Activated T-helper 1 cell treated with Interleukin-2 at 50 U/mL for 16 hours (primary cell): ENCODE data around the gene RAB7B.

ENCODE experiments used
- DNase-seq: peaks from one replicate; pipeline ENCODE4 v3.0.0-alpha.2; 2020; ENCODE audit warnings: low read depth

The RAB7B gene

DNA sequence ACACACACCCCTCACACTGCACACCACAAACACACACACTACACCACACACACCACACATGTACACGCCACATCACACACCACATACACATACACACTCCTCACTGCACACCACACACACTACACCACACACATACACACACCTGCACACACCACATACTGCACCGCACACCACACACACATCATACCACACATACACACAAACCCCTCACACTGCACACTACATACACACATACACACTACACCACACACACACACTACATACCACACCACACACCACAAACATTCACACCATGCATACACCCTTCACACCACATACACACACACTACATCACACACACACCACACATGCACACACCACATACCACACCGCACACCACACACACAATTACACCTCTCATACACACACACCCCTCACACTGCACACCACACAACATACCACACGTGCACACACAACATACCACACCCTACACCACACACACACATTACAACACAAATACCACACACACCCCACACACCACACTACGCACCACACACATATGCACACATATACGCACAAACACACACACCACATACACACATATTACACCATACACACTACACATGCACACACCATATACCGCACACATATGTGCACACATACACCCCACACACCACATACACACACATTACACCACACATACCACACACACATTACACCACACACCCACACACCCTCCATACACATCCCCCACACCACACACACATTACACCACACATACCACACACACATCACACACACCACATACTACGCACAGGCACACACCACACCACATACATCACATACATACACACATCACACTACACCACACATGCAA lies 29.6 kb downstream of the RAB7B start:
- no peak for DNase-seq

DNA sequence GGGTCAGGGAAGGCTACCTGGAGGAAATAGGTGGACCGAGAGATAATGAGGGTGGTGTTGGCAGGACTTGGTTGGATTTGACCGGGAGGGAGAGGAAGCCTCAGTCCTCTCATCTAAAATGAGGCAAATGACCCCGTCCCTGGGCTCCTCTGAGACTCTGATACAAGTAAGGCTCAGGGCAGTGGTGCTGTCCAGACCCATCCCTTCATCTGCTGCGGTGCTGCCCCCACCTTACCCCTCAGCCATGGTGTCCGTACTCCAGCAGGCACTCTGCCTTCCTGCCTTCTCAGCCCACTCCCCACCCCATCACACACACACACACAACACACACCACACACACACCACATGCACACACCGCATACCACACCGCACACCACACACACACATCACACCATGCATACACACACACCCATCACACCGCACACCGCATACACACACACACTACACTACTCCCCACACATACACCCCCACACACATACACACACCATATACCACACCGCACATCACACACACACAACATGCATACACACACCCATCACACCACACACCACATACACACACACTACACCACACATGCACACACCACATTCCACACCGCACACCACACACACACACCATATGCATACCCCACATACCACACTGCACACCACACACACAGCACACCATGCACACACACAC lies 30.6 kb downstream of the RAB7B start:
- DNase-seq, result no peak

DNA sequence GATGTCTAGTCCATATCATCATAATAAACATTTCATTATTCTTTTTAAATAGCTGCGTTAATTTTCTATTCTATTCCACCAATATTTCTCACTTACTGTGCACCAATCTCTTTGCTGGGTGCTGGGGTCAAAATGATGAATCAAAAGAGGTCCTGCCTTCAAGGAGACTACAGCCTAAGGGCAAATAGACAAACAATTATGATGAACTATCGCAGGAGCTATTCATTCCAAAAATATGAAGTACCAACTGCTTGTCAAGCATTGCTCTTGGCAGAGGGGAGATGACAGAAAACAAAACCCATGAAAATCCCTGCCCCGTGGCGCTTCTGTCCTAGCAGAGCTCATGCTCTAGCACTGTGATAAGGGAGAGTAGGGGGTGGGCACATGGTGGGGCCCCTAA lies 31.1 kb downstream of the RAB7B start:
- no peak for DNase-seq

DNA sequence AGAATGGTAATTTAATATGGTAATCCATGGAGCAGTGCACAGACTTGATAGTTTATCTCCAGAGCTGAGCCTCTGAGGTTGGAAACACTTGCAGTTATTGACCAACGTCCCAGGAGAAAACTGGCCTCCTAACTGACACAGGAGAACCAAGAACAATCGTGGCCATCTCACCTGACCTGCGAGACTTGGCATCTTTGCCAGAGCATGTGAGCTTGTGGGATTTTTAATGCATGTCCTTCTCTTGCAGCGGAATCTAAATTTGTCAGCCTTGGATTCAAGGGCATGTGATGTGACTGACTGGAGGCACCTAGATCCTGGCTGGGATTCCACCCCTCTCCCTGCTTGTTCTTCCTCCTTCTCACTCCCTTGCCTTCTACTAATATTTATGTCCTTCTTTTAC lies 32.1 kb downstream of the RAB7B start:
- no peak for DNase-seq

DNA sequence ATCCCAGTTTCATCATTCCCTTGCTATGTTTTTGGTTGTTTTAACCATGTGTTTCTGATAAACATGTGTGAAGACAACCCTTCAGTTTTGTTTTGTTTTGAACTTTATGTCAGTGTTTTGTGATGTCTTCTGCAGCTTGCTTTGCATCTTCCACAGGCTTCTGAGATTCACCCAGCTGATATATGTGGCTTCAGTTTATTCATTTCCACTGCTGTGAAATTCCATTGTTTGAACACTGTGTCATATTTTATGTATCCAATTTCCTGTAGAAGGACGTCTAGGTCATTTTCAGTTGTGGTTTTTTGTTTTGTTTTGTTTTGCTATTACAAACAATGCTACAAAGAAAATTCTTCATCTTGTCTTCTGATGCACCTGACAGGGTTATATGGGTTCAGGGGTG lies 32.7 kb downstream of the RAB7B start:
- no peak for DNase-seq

DNA sequence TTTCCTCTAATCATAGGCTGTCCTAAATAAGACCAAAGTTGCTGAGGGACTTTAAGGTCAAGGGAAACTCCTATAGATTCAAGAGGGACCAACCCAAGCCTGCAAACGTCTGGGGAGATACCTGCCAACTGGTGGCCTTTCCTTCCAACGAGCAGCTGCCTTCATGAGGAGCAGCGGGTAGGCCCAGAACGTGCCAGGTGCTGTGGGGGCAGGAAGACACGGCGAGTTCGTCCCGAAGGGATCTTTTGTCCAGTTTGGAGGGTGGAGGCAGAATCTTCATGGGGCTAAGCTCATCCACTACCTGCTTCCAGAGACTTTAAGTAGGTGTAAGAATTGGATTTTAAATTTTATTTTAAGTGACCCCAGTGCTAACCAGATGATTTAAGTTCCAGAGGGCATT lies 34.0 kb downstream of the RAB7B start:
- no peak for DNase-seq

DNA sequence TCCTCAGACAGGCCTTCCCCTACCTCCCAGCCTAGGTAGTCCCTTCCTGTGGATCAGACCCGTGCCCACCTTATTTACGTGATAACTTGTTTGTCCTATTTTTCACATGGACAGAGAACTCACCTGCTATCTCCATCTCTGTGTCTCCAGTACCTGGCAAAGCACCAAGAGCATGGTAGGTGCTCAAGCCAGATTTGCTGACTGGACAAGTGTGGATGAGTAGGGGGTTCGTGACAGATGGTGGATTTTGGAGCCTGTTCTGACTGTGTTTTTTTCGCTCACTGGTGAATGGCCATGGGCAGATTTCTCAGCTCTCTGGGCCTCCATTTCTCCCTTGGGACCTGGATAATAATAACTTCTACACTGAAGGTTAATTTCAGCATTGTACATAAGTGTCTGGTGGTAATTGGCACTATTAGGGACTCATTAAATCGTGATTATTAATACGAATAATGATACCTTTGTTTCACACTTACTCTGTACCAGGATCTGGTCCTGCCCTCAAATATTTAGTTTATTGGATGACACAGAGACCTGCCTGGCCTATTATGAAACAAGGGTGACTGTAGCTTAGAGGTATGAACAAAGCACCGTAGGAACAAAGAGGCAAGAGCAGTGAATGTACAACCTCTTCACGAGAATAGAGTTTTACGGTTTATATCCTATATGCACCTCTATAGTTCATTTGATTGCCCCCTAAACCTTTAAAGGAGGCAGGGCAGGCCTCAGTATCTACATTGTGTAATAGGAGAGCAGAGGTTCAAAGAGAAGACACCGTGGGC lies 35.5 kb downstream of the RAB7B start:
- no peak for DNase-seq

DNA sequence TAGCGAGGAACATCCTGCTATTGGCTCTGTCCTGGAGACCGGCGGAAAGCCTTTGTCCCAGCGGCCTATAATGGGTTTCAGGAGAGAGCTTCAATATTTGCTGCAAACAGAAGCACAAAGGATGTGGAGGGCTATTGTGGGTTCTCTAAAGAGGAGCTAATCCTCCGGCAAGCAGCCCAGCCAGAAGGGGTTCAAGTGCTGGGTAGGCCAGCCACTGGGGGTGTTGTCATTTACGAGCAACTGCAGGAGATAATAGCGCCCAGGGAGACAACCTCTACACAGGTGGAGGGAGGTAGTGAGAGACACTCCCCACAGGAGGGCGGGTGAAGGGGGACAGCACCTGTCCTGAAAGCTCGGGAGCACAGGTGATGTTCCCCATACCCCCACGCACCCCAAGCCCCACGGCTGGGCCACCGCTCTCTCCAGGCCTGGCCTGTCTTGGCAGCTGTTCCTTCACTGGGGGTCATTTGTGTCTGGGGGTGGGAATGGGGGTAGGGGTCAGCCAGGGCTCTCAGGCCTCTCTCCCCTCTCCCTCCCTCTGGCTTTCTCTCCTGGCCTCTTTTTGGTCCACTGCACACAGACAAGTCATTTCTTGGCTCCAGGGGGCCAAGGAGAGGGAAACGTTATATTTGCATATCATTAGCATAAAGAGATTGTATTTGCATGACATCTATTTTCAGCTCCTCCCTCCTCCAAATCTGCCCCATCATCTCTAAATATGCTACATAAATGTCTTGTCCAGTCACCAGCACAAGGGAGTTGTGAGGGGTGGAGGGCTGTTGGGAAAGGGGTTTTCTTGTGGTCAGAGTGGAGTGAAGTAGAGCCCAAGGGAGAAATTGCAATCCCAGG lies 37.9 kb downstream of the RAB7B start:
- DNase-seq, result no peak

DNA sequence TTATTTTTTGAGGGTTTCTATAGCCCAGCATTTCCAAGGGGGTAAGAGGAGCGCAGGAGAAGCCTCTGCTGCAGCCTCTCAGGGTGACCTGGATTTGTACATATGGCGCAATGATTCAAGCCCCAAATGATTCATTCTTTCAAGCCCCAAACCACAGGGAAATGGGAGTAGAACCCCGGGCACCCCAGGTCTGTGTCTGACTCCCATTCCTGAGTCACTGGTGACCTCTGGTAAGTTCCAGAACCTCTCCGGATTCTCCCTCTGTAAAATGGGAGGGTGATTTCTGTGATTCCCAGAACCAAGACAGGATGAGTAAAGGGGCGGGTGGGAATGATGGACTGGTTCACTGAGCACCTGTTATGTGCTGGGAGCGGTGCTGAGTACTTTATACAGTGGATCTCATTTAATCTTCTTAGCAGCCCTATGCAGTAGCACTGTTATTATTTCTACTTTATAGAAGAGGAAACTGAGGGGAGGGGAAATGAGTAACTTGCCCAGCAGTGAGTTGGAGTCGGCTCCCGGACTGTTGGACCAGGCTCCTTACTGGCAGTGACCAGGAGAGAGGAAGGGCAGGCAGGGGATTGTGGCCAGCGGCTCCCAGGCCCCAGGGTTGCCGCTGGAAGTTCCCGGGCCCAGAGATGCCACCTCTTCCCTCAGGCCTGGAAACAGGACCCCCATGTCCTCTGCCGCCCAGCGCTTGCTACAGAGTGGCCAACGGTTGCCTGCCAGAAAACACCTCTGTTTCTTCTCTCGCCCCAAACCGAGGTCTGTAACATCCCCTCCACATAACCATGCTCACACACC lies 39.6 kb downstream of the RAB7B start:
- no peak for DNase-seq

DNA sequence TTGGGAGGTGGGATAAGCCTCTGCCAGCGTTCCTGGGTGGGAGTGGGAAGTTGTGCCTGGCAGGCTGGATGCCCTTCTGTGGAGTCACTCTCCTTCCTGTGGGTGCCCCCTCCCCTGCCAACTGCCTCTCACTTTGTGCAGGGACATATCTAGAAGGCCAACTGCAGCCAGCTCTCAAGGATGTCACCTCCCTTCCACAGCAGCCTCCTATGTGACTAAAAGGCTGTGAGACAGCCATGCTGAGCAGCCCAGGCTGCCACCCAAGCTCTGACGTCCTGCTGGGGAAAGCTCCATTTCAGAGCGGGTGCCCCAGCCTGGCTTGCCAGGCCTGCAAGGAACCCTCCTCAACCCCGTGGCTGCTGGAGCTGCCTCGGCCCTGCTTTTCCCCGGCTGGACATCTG lies 40.4 kb downstream of the RAB7B start:
- DNase-seq, result no peak

DNA sequence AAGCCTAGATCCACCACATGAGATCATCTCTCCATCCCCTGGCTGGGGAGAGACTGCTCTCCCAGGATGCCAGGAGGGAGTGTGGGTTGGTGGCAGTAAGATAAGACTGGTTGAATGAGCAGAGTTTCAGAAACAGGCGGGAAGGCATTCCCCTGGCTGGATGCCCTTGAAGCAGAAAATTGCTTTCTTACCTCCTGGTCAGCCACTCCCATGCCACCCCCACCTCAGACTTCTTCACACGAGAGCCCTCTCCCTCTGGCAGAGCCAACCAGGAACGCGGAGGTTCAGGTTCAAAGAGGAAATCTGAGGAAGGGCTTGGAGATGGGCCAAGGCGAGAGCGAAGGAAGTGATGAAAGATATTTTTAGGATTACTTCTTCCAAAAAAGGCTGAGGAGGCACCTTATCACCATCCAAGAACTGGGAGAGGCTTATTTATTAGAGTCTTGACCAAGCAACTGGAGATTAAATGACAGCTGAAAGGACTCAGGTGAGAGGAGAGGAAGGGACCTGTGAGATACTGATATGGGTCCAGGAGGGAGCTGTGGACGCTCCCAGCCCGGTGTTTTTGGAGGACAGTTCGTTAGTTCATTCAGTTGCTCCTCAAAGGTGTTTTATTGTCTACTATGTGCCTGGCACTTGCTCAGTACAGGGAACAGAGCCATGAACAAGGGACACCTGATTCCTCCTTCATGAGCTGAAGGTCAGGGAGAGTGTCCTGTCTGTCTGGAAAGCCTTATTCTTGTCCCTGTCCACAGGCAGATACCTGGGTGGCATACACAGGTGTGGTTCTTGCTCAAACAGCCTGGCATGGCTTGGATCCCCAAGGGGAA lies 41.0 kb downstream of the RAB7B start:
- no peak for DNase-seq

DNA sequence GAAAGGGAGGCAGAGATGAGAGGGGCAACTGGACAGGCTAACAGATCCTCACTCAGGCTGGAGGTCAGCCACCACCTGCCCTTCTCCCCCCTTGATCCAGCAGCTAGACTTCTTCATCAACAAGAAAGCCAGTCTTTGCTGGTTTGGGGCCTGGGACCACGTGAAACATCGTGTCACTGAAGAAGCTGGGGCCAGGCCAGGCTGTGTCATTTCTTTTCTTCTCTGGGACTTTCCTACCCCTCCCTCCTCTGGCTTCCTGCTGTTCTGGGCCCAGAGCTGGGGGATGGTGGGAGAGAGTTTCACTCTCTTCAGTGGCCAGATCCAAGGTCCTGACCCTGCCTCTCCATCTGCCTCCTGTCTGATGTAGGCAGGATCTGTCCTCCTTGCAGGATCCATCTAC lies 41.8 kb downstream of the RAB7B start:
- DNase-seq, result no peak

DNA sequence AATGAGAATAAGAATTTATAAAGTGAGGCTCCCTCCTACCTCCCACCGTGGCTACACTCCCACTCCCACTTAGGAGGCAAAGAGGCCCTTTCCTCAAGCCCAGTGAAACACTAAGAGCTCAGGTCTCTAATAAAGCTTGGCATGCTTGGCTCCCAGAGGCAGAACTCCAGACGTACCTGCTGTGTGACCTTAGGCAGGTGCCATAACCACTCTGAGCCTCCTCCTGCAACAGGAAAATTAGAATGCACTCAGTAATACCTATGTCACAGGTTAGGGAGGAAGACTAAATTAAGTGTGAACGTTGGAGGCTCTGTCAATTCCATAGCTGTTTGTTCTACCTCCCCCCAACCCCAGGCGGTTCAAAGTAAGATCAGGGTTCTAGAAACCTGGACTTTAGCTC lies 43.4 kb downstream of the RAB7B start:
- no peak for DNase-seq

DNA sequence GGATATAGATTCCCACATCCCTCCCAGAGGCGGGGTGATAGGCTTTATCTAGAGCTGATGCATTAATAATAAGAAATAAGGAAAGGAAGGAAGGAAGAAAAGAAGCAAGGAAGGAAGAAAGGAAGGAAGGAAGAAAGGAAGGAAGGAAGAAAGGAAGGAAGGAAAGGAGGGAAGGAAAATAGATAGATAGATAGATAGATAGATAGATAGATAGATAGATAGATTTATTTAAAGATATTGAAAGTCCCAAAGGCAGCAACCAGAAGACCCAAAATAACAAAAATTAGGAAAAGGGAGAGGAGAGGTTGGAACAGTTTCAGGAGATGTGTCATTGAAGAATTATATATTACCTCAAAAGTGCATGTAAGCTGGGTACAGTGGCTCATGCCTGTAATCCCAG lies 47.7 kb downstream of the RAB7B start:
- no peak for DNase-seq

DNA sequence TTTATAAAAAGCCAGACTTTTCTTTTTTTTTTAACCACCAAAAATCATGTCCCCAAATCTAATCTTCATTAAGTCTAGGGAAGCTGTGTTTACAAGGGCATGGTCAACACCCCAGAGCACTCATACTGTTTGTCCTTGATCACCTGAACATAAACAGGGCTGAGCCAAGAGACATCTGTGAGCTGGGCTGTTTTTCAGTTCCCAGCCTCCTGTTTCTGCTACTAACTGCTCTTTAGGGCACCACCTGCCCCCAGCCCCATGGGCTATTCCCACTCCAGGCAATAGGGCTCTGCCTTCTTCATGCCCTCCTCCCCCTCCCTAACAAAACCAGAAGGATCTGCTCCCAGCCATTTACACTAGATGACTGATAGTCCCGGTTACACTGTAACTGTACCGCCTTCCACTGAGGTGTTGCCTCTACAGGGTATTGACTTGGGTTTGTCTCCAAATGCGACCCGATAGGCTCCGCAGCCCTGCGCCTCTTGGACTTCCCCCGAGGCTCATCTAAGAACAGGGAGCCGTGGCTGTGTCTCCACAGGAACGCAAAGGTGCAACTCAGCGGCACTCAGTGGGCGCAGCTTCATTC lies 48.3 kb downstream of the RAB7B start:
- DNase-seq, result no peak

DNA sequence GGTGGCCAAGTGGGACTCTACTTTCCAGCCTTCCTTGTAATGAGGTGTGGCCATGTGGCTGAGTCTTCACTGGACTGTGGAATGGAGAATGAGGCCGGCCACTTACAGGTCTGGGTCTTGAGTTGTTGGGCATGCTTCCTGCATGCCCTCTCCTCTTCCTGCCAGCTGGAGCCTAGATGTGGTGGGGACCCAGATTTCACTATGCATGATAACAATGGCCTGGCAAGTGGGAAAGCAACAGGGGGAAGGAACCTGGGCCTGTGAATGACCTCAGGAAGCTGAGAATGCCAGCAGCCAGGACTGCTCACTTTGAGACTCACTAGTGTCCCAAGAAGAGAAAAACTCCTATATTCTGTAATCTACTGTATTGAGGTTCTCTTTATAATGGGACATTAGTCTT lies 51.4 kb downstream of the RAB7B start:
- DNase-seq, result no peak

DNA sequence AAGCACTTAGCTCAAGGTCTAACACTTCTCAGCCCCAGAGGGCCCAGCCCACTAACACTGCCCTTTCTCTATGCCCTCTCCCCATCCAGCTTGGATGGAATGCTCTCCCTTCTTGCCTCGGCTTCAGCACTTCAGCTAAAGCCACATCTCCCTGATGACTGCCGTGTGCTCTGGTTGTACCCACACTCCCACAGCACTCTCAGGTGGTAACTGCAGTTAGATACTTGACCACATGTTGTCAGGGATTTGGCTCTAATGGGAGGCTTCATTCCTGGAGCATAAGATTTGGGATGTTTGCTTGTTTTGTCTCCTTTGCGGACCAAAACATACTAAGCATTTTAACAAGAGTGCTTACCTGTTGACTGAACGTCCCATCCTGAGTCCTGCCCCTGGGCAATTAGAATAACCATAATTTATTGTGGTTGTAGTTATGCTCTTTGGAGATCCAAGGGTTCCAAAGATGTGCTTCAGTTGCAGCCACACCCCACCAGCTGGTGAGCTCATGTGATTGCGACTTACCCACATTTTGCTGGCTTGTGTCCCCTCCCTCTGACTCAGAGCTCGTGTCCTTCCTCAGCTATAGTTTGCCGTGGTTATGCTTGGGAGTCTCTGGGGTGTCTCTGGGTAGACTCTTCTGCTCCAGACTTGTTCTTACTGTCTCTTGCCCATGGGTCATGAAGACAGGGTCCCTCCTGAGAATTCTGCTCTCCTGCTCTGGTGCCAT lies 52.2 kb downstream of the RAB7B start:
- DNase-seq, result no peak

DNA sequence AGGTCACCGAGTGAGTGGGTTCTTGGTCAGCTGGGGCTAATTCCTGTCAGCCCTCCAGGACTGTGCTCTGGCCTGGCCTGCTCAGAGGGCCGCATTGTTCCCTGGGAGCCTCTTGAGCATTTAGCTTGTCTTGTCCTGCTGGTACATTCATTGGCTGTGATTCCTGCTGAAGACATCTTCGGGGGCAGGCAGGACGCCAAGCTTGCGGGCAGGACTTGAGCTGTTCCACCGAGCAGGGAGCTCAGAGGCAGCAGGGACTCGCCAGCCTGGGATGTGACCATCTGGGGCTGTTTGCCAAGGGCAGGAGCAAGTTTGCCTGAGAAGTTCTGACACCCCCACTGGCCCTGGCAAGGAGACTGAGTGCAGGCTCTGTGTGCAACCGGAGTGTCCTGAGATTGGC lies 52.9 kb downstream of the RAB7B start:
- no peak for DNase-seq

DNA sequence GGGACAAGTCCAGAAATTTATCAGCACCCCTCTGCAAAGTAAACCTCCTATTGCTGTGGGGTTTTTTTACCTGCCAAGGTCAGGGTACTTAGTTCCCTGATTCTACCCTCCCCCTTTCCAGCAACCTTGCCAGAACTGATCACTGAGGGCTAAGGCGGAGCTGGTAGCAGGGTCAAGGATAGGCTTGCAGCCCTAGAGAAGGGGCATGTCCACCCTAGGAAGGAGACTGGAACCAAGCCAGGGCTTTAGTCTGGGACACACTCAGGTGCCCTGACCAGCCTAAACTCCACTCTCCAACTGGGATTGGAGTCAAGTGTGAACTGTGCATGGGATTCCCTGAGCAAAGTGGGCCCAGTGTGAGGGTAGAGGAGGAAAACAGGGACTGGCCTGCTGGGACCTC lies 53.4 kb downstream of the RAB7B start:
- no peak for DNase-seq
